Inflammatory macrophage treated with lipopolysaccharide for 4 hours (primary cell): ENCODE results near the gene KLF11.

Experiments used
- DNase-seq: peaks from one replicate; pipeline ENCODE4 v3.0.0-alpha.2; 2020

KLF11 gene

DNA sequence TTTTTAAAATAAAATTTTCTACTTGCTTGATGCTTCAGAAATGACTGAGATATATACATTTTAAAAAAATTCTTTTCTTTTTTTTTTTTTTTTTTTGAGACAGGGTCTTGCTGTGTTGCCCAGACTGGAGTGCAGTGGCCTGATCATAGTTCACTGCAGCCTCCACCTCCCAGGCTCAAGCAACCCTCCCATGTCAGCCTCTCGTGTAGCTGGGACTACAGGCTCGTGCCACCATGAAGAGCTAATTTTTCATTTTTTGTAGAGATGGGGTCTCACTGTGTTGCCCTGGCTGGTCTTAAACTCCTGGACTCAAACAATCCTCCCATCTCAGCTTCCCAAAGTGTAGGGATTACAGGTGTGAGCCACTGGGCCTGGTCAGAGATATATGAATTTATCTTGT, 24.0 kb downstream of the KLF11 start:
- no peak for DNase-seq

DNA sequence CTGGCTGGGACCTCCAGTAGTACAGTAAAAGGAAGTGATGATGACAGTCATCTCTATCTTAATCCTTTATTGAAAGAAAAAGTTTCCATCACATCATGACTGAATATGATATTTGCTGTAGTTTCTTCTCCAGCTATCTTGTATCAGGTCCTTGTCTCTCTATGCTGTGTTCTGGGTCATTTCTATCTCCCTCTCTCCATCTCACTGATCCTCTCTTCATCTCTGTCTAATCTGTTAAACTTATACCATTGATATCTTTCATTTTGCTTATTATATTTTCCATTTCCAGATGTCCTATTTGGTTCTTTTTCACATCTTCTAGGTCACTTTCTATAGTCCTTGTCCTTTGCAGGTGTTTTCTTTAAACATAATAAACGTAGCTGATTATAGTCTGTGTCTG, 24.5 kb downstream of the KLF11 start:
- no peak for DNase-seq

- DNase-seq = no peak
These were observed 27.8 kb downstream of the KLF11 start for GRCh38 chr2:10071176-10071575.

DNA sequence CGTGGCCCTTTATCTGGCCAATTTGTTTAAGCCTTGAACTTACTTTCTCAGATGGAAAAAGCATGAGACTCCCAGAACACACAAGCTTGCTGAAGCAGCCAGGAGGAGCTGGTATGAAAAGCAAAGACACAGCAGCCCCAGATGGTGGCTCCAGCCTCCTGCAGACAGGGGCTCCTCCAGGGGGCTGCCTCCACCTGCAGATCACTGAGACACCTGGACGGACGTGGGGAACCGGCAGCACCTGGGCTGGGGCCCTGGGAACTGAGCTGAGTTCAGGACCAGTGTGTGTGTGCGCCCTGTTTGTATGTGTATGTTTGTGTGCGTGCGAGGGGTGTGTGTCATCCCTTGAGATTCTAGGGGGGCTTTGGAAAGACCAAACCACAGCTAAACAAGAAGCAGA, 28.2 kb downstream of the KLF11 start:
- no peak for DNase-seq

DNA sequence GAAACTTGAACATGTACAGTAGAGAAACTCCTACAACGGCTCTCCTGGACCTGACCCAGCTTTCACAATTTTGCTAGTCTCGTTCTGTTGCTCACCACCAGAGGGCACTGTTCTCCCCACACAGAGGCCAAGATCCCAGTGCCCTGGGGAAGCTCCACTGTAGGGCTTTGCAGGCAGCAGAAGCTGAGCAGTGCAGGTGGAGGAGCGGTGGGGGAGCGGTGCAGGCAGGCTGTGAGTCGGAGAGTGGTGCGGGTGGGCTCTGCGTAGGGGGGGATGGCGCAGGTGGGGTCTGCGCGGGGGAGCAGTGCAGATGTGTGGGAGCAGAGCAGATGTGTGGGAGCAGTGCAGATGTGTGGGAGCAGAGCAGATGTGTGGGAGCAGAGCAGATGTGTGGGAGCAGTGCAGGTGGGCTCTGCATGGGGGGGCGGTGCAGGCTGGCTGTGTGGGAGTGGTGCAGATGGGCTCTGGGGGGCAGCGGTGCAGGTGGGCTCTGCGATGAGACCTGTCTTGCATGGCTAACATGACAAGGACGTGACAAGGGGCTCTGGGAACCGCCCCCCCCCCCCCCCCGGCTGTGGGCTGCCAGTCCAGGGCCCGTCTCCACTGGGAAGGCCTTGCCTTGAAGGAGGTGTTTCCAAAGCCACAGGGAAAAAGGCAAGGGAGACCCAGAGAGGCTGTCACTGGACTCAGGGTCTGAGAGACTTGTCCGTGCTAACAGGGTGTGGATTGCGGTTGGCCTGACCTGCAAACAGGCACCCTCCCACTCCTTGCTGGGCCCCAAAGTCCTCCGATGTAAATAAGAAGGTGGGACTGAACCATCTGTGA, 29.5 kb downstream of the KLF11 start:
- peak; percentile 79 for DNase-seq

DNA sequence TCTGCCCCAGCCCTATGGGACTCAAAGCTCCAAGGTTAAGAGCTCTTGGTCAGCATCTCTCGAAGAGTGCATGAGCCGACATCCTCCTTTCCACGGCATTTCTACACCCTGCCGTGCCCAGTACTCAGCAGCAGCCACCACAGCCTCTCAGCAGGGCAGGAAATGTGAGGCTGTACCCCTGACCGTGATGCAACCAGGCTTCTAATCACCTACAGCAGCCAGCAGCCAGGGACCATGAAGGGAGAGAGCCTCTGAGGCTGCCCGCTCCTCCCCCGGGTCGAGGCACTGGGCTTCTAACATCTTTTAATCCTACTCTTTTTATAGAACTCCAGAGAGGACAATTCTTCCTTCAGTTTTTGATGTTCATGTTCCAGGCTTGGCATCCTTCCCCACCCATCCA, 30.4 kb downstream of the KLF11 start:
- DNase-seq = no peak

GRCh38 chr2:10075101-10075500, 31.8 kb downstream of the KLF11 start:
- DNase-seq = no peak

GRCh38 chr2:10075571-10076209, 32.3 kb downstream of the KLF11 start:
- DNase-seq = peak; percentile 15

GRCh38 chr2:10076511-10076910, 33.2 kb downstream of the KLF11 start:
- DNase-seq = no peak

- DNase-seq = no peak
These were observed 33.7 kb downstream of the KLF11 start for GRCh38 chr2:10076988-10077527.

- no peak for DNase-seq
These were observed 34.7 kb downstream of the KLF11 start for GRCh38 chr2:10078001-10078400.

GRCh38 chr2:10078704-10079265, 35.4 kb downstream of the KLF11 start:
- no peak for DNase-seq

GRCh38 chr2:10079266-10079869, 36.0 kb downstream of the KLF11 start:
- no peak for DNase-seq

- peak; percentile 13 for DNase-seq
These were observed 36.7 kb downstream of the KLF11 start, which contains the start of gene CYS1 for GRCh38 chr2:10079870-10080535. Gene CYS1, minus strand, starts transcription at chr2:10080411. Its CDS starts 188 bp downstream, at chr2:10080223.

DNA sequence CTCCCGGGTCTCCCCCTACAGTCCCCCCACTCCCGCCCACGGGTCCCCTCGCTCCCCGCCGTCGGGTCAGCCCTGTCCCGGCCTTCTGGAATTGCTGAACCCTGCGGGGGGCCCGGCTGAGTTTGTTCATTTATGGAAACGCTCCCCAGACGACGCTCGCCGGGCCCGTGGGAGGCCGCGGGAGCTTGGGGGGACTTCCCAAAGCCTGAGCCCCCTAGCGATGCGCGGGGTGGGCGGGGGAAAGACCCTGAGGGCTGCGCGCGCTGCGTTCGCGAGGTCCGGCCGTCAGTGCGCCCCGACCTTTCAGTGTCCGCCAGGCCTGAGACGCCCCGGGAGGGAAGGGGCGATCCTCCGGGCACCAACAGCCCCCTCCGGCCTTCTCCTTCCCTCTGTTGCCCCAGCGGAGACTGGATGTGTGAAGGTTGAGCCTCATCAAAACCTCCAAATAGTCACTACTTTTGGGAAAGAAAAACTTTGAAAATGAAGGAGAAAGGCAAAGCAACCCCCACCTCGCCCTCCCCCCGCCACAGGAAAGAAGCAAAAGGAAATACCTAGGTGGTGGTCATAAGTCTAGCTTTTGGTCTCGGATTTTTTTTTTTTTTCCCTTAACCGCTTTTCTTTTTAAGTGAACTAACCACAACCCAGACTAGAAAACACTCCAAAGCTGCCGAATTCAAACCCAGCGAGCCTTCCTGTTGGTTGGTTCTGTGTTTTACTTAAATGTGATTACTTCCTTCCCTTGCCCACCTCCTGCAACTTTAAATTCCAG, 37.4 kb downstream of the KLF11 start:
- no peak for DNase-seq

- DNase-seq = no peak
These were observed 39.7 kb downstream of the KLF11 start for GRCh38 chr2:10083046-10083445.

GRCh38 chr2:10083692-10084211, 40.4 kb downstream of the KLF11 start:
- no peak for DNase-seq

- no peak for DNase-seq
These were observed 41.0 kb downstream of the KLF11 start for GRCh38 chr2:10084223-10084865.

- no peak for DNase-seq
These were observed 41.8 kb downstream of the KLF11 start for GRCh38 chr2:10085043-10085667.

- no peak for DNase-seq
These were observed 42.3 kb downstream of the KLF11 start for GRCh38 chr2:10085668-10086059.

DNA sequence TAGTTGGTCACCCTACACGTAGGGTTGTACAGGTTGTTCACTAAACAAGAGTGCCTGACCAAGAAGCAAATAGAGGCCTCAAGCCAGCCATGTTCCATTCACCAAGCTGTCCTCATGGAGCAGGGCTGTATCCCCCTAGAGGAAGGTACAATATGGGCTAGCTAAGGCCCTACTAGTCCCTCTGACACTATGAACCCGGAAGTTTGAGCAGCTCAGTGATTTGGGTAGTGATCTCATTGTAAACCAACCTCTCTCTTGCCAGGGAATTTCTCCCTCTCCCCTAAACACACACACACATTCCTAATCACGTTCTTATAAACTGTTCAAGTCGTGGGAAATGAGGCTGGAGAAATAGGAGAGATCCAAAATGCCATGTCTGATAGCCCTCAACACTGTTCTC, 43.6 kb downstream of the KLF11 start:
- no peak for DNase-seq
